CD14-positive monocyte (primary cell): ENCODE measurements around the gene NRXN3. TPM values are rescaled to one million over a fixed set of nuclear protein-coding genes. Genes with fewer than 3 reads are reported as not detected.

ENCODE experiments used
- DNase-seq, 3 donors: peaks; one replicate each; pipeline ENCODE4 v3.0.0-alpha.2; 2011 to 2022
- H2AFZ ChIP-seq: 2 replicates; pipeline ENCODE4 v1.6.0; 2012; ENCODE audit warnings: mild to moderate bottlenecking, low read depth, low read length, inconsistent platforms; ENCODE audit not compliant: insufficient read depth, poor library complexity, severe bottlenecking
- H3K27ac ChIP-seq, 2 donors: 1 replicate in 1 of 2; 2 replicates in 1 of 2; pipeline ENCODE4 v1.5.1; 2012 to 2013; ENCODE audit warnings: low read length in 2 of 2, control low read depth in 1 of 2, inconsistent platforms in 1 of 2, low read depth in 1 of 2, mild to moderate bottlenecking in 1 of 2
- H3K27me3 ChIP-seq, 2 donors: one replicate each; pipeline versions ENCODE4 v1.6.0 to v1.6.1; 2011 to 2013; ENCODE audit warnings: low read length in 2 of 2; ENCODE audit not compliant: control insufficient read depth in 2 of 2, insufficient read depth in 2 of 2
- H3K36me3 ChIP-seq, 2 donors: replicated peaks in 1 of 2; 1 replicate in 1 of 2; 2 replicates in 1 of 2; pipeline versions ENCODE4 v1.5.1 to v1.6.1; 2012 to 2013; ENCODE audit warnings: low read length in 2 of 2, control low read depth in 1 of 2, inconsistent platforms in 1 of 2, mild to moderate bottlenecking in 1 of 2; ENCODE audit not compliant: insufficient read depth in 2 of 2, control insufficient read depth in 1 of 2
- H3K4me1 ChIP-seq, 2 donors: 1 replicate in 1 of 2; 2 replicates in 1 of 2; pipeline versions ENCODE4 v1.5.1 to v1.6.1; 2012 to 2013; ENCODE audit warnings: low read length in 2 of 2, control low read depth in 1 of 2, inconsistent platforms in 1 of 2, mild to moderate bottlenecking in 1 of 2, moderate library complexity in 1 of 2; ENCODE audit not compliant: insufficient read depth in 2 of 2, control insufficient read depth in 1 of 2
- H3K4me2 ChIP-seq: replicated peaks from 2 replicates; pipeline ENCODE3; 2012; ENCODE audit warnings: low read length, moderate library complexity, mild to moderate bottlenecking; ENCODE audit not compliant: poor library complexity, severe bottlenecking; ENCODE audit errors: extremely low read depth
- H3K4me3 ChIP-seq, 3 experiments: fragments of 200-600 bp in 1 of 3; sonication (generic) in 1 of 3; replicated peaks in 1 of 3; 1 replicate in 2 of 3; 2 replicates in 1 of 3; pipeline ENCODE4 v1.5.1; 2011 to 2013; ENCODE audit warnings: low read length in 3 of 3, mild to moderate bottlenecking in 3 of 3, control low read depth in 2 of 3, low read depth in 2 of 3, inconsistent platforms in 1 of 3, moderate library complexity in 1 of 3
- H3K79me2 ChIP-seq: 2 replicates; pipeline ENCODE4 v1.6.0; 2012; ENCODE audit warnings: mild to moderate bottlenecking, control low read depth, inconsistent platforms, low read length, moderate library complexity; ENCODE audit not compliant: insufficient read depth
- H3K9ac ChIP-seq: 2 replicates; pipeline ENCODE4 v1.6.0; 2017; ENCODE audit warnings: low read length, mild to moderate bottlenecking; ENCODE audit not compliant: insufficient read depth, poor library complexity, severe bottlenecking
- H3K9me3 ChIP-seq, 2 donors: replicated peaks in 1 of 2; 1 replicate in 1 of 2; 2 replicates in 1 of 2; pipeline versions ENCODE4 v1.5.1 to v1.6.1; 2012 to 2013; ENCODE audit warnings: low read length in 2 of 2, control low read depth in 1 of 2; ENCODE audit not compliant: control insufficient read depth in 1 of 2, insufficient read depth in 1 of 2
- H4K20me1 ChIP-seq: 2 replicates; pipeline ENCODE4 v1.6.0; 2012; ENCODE audit warnings: mild to moderate bottlenecking, low read length, control low read depth, moderate library complexity; ENCODE audit not compliant: insufficient read depth
- H3K27ac Mint-ChIP-seq, 7 donors: one replicate each; pipeline ENCODE4 v1.8.0; 2020; ENCODE audit warnings: mild to moderate bottlenecking in 7 of 7, mixed read lengths in 7 of 7, moderate library complexity in 6 of 7, inconsistent platforms in 2 of 7
- H3K27me3 Mint-ChIP-seq, 3 donors: one replicate each; pipeline ENCODE4 v1.8.0; 2021 to 2022; ENCODE audit warnings: low read depth in 3 of 3, mild to moderate bottlenecking in 3 of 3, mixed read lengths in 3 of 3, moderate library complexity in 3 of 3, inconsistent platforms in 1 of 3
- H3K36me3 Mint-ChIP-seq, 2 donors: one replicate each; pipeline ENCODE4 v1.8.0; 2020; ENCODE audit warnings: mixed read lengths in 2 of 2, inconsistent platforms in 1 of 2, mild to moderate bottlenecking in 1 of 2
- H3K4me1 Mint-ChIP-seq: one replicate; pipeline ENCODE4 v1.8.0; 2020; ENCODE audit warnings: mild to moderate bottlenecking, mixed read lengths
- H3K4me3 Mint-ChIP-seq, 2 donors: one replicate each; pipeline ENCODE4 v1.8.0; 2020; ENCODE audit warnings: mild to moderate bottlenecking in 2 of 2, mixed read lengths in 2 of 2, moderate library complexity in 1 of 2
- H3K9me3 Mint-ChIP-seq, 7 donors: one replicate each; pipeline ENCODE4 v1.8.0; 2020 to 2022; ENCODE audit warnings: mixed read lengths in 7 of 7, mild to moderate bottlenecking in 6 of 7, moderate library complexity in 6 of 7, inconsistent platforms in 2 of 7
- CTCF ChIP-seq: fragments of 200-600 bp; IDR thresholded peaks from one replicate; pipeline ENCODE4 v1.8.0; 2022; ENCODE audit warnings: antibody characterized with exemption, mild to moderate bottlenecking
- WGBS: methylation state at CpG from one replicate; pipeline ENCODE4 v1.1.5; 2013; ENCODE audit warnings: missing lambda C conversion rate; ENCODE audit not compliant: insufficient coverage; 5-methylcytosine and 5-hydroxymethylcytosine counted together
- intact Hi-C, 2 donors: fragments of 100-400 bp; cut with micrococcal nuclease; formaldehyde crosslinking; loops; one replicate each; pipeline versions ENCODE4 v1.15.0 to v1.15.1; 2023
- polyA plus RNA-seq, 3 donors: library from polyadenylated mRNA; depleted of rRNA in 1 of 3; unstranded in 2 of 3; stranded (reverse) in 1 of 3; fragments of 300-500 nt in 2 of 3; fragments of >200 nt in 1 of 3; fragmentation: Illumina TruSeq in 2 of 3; gene quantifications; 1 replicate in 2 of 3; 2 replicates in 1 of 3; pipeline ENCODE4 v1.2.3, GENCODE V29; 2012 to 2021

NRXN3 gene
- polyA plus RNA-seq, 3 donors, result not detected

DNA sequence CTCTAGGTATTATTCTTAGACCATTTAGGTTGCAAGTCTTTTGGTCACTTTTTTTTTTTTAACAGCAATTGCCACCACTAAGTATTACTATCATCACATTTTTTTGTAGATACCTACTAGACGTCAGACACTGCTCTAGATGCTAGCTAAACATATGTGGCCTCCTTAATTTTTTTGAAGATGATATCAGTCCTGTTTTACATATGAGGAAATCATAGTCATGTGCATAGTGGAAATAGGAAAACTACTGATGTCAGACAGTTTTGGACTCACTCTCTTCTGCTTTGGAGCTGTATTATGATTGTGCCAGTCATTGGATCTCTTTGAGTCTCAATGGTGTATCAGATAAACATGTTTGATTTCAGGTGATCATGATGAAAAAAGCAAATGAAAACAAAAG lies 1736.8 kb downstream of the NRXN3 start:
- Mint-ChIP-seq H3K4me1 (no peaks in the 10 kb centered on the region), H3K27me3 (peaks cover 0 to 2% (median 0%) of the 10 kb centered on the region in 3 donors), H3K4me3 (no peak overlapping the region), H3K9me3 (peaks cover 0 to 3% (median 0%) of the 10 kb centered on the region in 7 donors), H3K27ac (no peak overlapping the region), H3K36me3 (no peaks in the 10 kb centered on the region)
- Histone ChIP-seq H3K27me3 (no peaks in the 10 kb centered on the region), H3K36me3 (no peaks in the 10 kb centered on the region), H4K20me1 (no peaks in the 10 kb centered on the region), H3K4me3 (no peak overlapping the region), H3K9ac (no peak overlapping the region), H3K4me2 (no peak overlapping the region), H3K9me3 (no peaks in the 10 kb centered on the region), H3K79me2 (no peaks in the 10 kb centered on the region), H3K27ac (no peak overlapping the region), H3K4me1 (no peaks in the 10 kb centered on the region), H2AFZ (no peak overlapping the region)
- no CpG with 5 or more reads among the region's 1 CpG for WGBS
- TF ChIP-seq CTCF, result no peak
- no peak for DNase-seq
- intact Hi-C loops, result no loop called here

DNA sequence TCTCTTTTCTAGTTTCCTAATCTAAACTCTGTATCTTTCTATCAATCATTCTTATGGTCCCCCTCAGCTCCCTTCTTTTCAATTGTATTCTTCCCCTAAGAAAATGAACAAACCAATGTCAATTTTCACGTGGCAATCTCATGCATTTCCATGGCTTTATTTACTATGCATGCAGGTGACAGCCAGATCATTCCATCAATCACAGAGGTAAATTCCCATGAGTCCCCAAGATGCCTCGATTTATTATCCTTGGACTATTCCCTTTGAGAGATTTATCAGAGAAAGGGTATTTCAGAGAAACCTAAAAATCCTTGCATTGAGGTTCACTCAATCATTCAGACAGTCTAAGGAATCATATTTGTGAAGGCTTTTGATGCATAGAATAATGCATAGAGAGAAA lies 1739.9 kb downstream of the NRXN3 start:
- DNase-seq, result no peak
- Mint-ChIP-seq H3K36me3 (no peaks in the 10 kb centered on the region), H3K4me3 (no peak overlapping the region), H3K27ac (no peak overlapping the region), H3K27me3 (no peaks in the 10 kb centered on the region), H3K9me3 (peaks cover 0 to 4% (median 2%) of the 10 kb centered on the region in 7 donors), H3K4me1 (no peaks in the 10 kb centered on the region)
- no peak overlapping the region for H3K9ac ChIP-seq
- H3K4me3 ChIP-seq, result no peak overlapping the region
- H3K27ac ChIP-seq, result no peak overlapping the region
- H4K20me1 ChIP-seq, result no peaks in the 10 kb centered on the region
- no peak overlapping the region for H3K4me2 ChIP-seq
- H2AFZ ChIP-seq, result no peak overlapping the region
- no peaks in the 10 kb centered on the region for H3K4me1 ChIP-seq
- H3K79me2 ChIP-seq, result no peaks in the 10 kb centered on the region
- no peaks in the 10 kb centered on the region for H3K36me3 ChIP-seq
- no peak for TF ChIP-seq CTCF
- H3K9me3 ChIP-seq, result no peaks in the 10 kb centered on the region
- intact Hi-C loops, result no loop called here
- H3K27me3 ChIP-seq, result no peaks in the 10 kb centered on the region
- WGBS, result no CpG with 5 or more reads among the region's 2 CpGs
